GM18505 (cell line): ENCODE results near the gene ZNF484.
"Not testable (repeated sequence)": the region's sequence is repeated elsewhere in the genome, so short reads cannot be mapped to it uniquely, and the experiment has no call there.

Experiments
- ATAC-seq: cut with Tn5 transposase; IDR thresholded peaks from one replicate; pipeline ENCODE4 v1.9.1; 2021; ENCODE audit not compliant: unreplicated experiment
- POLR2A ChIP-seq: IDR thresholded peaks from 4 replicates; pipeline ENCODE4 v1.6.1; 2011; ENCODE audit warnings: borderline replicate concordance; ENCODE audit not compliant: insufficient read depth, insufficient read length; ENCODE audit errors: extremely low read depth

ZNF484 gene

DNA sequence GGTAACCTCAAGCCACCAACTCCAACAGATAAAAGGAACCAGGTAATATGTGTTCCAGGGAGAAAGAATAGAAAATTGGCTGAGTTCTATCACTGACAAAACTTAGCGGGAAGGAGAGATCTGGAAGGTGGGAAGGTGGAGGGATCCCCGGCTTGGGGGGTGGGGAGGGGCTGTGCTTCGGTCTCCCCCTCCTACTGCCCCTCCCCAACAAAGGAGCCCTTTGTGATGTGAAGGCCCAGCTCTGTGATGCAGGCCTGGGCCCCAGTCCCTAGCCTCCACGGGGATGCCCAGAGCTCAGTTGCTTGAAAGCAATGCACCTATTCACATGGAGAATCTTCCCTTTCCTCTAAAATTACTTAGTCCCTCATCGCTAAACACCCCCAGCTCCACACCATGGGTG is 4.4 kb upstream of the ZNF484 start:
- no peak for TF ChIP-seq POLR2A

GRCh38 chr9:92875373-92875772 is 2.5 kb downstream of the ZNF484 start:
- no peak for TF ChIP-seq POLR2A
- no peak for ATAC-seq

More for the DNA sequence above, 4.4 kb upstream of the ZNF484 start:
- no peak for ATAC-seq

DNA sequence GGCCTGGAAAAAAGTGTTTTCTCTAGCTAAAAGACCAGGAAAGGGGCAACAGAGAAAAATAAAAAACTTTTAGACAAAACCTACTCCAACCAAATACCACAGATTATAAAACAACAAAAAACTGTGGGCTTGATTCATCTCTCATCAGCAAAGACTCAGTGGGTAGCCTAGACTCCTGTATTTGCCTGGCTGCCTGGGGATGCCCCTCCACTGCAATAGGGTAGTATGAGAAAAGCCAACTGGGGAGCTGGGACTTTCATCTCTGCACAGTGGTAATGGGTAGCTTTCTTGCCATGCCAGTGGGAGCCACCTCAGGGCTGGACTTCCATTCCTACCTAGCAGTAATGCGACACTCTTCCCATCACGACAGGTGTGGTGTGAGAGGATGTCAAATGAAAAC is 7.5 kb downstream of the ZNF484 start:
- no peak for ATAC-seq
- no peak for TF ChIP-seq POLR2A

- ATAC-seq: not testable (repeated sequence)
Observed at GRCh38 chr9:92866600-92866999, 11.2 kb downstream of the ZNF484 start.

DNA sequence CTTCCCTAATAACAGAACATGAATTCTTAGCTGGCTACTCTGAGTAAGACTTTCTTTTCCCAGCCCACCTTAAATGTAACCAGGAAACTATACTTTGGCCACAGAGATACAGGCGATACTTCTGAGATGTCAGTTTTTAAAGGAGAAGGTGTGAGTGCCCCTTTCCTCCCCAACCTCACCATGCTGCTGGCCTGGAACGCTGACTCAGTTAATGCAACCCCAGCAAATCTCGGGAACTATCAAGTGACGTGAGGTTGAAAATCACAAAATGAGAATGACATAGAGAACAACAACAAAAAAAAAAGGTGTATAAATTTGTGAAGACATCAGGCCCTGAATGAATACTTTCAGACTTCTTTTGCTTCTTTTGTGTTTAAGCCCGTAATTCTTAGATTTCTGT is 13.7 kb downstream of the ZNF484 start:
- ATAC-seq: no peak

GRCh38 chr9:92860867-92861266 is 17.0 kb downstream of the ZNF484 start:
- no peak for ATAC-seq
- TF ChIP-seq POLR2A: no peak

More for the DNA sequence above, 13.7 kb downstream of the ZNF484 start:
- TF ChIP-seq POLR2A: no peak

DNA sequence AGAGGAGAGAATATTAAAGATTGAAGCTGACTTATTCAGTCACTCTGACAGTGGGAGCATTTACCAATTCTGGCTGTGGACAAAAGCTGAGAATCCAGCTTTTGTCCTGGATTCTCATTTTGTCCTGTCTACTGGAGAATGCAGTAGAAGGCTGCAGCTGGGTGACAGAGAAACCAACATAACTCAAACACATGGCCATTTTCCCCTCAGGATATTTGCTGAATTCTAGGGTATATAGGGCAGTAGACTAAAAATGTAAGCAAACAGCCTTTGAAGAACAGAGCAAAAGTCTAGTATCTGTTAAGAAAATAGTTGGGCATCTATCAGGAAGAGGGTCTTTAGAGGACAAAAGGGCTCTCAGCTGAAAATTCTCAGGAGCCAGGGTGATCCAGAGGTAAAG is 20.6 kb downstream of the ZNF484 start:
- TF ChIP-seq POLR2A: no peak
- no peak for ATAC-seq

- no peak for ATAC-seq
- TF ChIP-seq POLR2A: no peak
Observed at GRCh38 chr9:92853716-92854115, 24.1 kb downstream of the ZNF484 start.

- no peak for TF ChIP-seq POLR2A
- no peak for ATAC-seq
Observed at GRCh38 chr9:92850898-92851297, 26.9 kb downstream of the ZNF484 start.

DNA sequence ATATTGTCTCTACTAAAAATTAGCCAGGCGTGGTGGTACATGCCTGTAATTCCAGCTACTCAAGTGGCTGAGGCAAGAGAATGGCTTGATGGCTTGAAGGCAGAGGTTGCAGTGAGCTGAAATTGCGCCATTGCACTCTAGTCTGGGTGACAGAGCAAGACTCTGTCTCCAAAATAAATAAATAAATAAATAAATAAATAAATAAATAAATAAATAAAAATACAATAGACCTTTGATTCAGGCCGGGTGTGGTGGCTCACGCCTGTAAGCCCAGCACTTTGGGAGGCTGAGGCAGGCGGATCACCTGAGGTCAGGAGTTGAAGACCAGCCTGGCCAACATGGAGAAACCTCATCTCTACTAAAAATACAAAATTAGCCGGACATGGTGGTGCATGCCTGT is 29.1 kb downstream of the ZNF484 start:
- not testable (repeated sequence) for ATAC-seq

DNA sequence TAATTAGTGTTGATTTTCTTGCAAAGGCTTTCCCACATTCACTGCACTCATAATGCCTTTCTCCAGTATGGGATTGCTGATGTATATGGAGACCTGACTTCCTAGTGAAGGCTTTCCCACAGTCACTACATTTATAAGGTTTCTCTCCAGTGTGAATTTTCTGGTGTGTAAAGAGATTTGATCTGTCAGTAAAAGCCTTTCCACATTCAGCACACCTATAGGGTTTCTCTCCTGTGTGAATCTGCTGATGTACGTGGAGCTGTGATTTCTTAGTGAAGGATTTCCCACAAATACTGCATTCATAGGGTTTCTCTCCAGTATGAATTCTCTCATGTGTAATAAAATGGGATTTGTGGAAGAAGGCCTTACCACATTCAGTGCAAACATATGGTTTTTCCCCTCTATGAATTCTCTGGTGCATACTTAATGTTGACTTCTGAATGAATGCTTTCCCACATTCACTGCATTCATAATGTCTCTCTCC is 31.1 kb downstream of the ZNF484 start:
- no peak for ATAC-seq
- TF ChIP-seq POLR2A: no peak

GRCh38 chr9:92838411-92838810 is 39.4 kb downstream of the ZNF484 start:
- ATAC-seq: not testable (repeated sequence)

GRCh38 chr9:92837191-92837590 is 40.6 kb downstream of the ZNF484 start:
- no peak for ATAC-seq
- TF ChIP-seq POLR2A: no peak

DNA sequence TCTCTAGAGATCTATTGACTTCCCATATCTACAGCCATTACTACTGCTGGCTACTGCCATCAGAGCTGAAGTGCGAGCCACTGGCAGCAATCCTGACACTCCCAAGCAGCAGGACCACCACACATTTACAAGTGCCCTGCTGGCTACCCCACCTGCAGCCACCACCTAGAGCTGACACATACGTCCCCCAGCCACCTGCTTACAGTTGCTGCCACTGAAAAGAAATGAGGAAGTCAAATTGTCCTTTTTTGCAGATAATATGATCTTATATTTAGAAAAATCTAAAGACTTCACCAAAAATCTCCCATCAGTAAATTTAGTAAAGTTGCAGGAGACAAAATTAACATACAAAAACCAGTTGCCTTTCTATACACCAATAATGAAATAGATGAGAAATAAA is 48.4 kb downstream of the ZNF484 start:
- ATAC-seq: no peak
- no peak for TF ChIP-seq POLR2A

- ATAC-seq: not testable (repeated sequence)
Observed at GRCh38 chr9:92825065-92825464, 52.8 kb downstream of the ZNF484 start.

- ATAC-seq: no peak
- TF ChIP-seq POLR2A: no peak
Observed at GRCh38 chr9:92820964-92821363, 56.9 kb downstream of the ZNF484 start.

GRCh38 chr9:92819898-92820297 is 57.9 kb downstream of the ZNF484 start:
- not testable (repeated sequence) for ATAC-seq

GRCh38 chr9:92809629-92810326 is 68.1 kb downstream of the ZNF484 start:
- ATAC-seq: not testable (repeated sequence)
